22Rv1 (cell line): Measurements from ENCODE around the gene ARMH1.

Source experiments
- CTCF ChIP-seq: fragments of 450-650 bp; IDR thresholded peaks from 2 replicates; pipeline ENCODE4 v1.5.1; 2017; ENCODE audit warnings: mild to moderate bottlenecking
- ZFX ChIP-seq: fragments of 450-650 bp; IDR thresholded peaks from 2 replicates; pipeline ENCODE4 v1.6.1; 2017; ENCODE audit warnings: antibody characterized with exemption, borderline replicate concordance

GRCh38 chr1:44688760-44689446 is 14.4 kb downstream of the ARMH1 start:
- no peak for TF ChIP-seq CTCF
- TF ChIP-seq ZFX = no peak
